GM21737 (cell line): ENCODE data around the gene TIAM2.
"Not testable (repeated sequence)": the region's sequence is repeated elsewhere in the genome, so short reads cannot be mapped to it uniquely, and the experiment has no call there.

ENCODE experiments used
- ATAC-seq: cut with Tn5 transposase; IDR thresholded peaks from one replicate; pipeline ENCODE4 v1.9.1; 2021; ENCODE audit warnings: mild to moderate bottlenecking, moderate library complexity; ENCODE audit not compliant: unreplicated experiment

Gene TIAM2

DNA sequence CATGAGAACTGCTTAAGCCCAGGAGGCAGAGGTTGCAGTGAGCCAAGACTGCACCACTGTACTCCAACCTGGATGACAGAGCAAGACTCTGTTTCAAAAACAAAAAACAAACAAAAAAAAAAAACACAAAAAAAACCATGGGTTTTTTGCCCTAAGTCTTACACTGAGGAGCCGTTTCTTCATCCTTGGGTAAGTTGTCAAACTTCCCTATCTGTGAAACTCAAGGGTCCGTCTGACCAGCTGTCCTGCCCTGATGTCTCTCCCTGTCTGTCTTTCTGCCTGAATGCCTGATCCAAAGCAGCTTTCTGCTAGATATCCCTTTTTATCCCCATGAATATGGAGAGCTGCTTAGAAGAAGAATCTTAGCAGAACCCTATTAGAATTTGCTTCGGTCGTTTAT lies 227.4 kb downstream of the TIAM2 start:
- no peak for ATAC-seq

DNA sequence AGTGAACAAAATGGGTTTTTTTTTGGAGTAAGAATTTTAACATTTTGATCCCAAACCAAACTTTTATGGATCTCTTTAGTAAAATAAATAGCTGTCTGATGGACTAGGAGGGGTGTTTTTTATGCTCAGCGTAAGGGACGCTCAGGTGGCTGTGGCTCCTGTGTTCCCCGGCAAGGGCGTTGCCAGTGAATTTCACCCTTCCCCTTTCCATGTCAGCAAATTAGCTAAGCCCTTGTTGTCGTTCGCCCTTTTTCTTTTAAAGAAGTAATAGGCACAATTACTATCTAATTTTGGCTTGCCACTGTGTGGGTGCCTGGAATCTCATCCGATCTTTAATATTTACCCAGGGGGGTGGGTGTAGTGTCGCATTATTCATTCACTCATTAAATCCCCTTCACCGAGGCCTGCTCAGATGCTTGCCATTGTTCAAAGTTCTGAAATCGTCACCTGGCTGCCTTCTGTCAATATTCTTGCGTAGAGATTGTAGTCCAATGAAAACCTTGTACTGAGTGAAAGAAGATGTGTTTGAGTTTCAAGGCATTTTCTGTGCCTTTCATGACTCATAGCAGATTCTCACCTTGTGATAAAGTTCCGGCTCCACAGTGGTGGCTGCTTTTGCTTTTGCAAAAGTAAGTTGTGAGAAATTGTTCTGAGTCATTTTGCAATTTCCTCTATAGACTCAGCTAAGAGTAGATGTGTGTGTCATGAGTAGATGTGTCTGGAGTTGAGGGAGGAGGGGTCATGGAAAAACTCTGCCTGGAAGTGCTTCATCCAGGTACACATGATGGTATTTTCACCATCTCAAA lies 228.7 kb downstream of the TIAM2 start:
- ATAC-seq = peak; percentile 95

DNA sequence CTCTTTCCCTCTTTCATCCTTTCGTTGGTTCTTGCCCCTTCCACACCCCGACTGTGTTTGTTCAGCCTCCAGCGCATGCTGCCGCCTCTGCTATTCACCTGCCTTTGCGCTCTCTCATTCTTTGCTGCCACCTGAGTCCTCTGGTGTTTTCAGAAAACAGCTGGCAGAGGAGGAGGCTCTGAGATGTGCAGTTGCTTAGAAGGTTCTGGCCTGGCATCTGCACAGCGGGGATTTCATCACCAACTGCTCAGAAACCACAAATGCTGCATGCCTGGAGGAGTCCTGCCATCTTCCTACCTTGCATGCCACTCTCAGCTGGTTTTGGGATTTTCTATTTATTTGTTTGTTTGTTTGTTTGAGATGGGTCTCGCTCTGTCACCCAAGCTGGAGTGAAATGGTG lies 229.5 kb downstream of the TIAM2 start:
- no peak for ATAC-seq

DNA sequence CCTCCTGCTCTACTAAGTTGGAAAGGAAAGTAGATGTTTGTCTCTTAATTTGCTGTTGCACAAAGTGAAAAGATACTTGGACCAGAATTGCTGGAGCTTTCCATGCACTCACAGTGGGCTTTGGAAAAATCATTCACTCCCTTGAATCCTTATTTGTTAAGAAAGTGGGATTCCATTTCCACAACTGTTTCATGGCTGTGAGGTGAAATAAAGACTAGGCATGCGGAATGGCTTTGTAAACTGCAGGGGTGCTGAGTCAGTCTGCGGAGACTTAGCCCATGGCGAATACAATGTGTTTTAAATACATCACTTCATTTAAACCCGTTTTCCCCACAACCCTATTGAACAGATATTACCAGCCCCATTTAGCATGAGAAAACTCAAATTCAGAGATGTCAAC lies 231.9 kb downstream of the TIAM2 start:
- no peak for ATAC-seq

DNA sequence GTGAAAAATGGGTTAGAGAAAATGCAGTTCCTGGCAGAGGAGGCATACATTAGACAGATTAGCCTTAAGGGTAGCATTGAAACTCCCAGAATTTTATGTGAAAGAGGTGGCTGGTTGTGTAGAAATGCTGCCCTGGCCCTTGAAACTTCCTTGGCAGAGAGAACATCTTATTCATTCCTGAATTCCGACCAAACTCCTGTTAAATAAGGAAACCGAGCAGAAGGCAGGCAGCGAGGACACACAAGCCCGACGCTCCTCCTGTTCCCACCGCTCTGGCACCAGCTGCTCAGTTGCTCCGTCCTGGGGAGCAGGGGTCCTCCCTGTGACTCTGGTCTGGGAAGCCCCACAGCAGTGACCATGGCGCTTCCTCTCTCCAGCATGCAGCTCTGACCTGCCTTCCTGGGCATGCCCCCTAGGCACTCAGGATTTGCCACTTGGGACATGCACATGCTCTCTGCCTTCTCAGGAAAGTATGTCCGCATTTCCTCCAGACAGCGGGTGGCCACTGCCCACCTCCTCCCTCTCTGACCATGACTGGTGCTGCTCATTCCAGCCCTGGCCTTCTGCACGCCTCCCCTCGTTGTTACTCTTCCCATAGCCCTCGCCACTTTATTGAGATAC lies 233.5 kb downstream of the TIAM2 start:
- no peak for ATAC-seq

DNA sequence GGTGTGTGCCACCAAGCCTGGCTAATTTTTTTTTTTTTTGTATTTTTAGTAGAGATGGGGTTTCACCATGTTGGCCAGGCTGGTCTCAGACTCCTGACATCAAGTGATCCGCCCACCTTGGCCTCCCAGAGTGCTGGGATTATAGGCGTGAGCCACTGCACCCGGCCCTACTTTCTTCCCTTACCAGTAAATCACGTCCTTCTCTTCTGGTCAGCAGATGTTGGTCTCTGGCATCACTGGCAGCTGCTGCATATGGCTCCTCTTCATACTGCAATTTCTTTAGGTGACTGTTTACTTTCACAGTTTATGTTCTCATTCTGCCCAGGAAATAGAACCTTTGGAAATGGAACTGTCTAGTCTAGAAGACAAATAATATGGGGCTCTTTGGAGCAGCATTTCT lies 235.9 kb downstream of the TIAM2 start:
- not testable (repeated sequence) for ATAC-seq

DNA sequence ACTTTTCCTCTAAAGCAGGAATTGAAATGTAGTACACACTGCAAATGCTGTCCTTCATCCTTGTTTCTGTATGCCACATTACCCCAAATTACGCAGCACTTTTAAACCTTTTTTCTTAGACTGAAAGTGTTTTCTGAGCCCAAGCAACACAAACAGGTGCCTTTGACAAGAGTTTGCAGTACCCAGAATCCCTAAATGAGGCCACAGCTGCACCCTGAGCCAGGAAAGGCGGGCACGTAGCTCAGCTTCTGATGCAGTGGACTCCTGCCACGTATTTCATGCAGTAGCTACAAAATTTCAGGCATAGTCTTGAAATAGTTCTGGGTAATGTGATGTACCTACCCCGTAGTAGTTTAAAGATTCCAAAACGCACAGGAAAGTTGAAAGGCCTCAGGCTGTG lies 237.7 kb downstream of the TIAM2 start:
- ATAC-seq = no peak

DNA sequence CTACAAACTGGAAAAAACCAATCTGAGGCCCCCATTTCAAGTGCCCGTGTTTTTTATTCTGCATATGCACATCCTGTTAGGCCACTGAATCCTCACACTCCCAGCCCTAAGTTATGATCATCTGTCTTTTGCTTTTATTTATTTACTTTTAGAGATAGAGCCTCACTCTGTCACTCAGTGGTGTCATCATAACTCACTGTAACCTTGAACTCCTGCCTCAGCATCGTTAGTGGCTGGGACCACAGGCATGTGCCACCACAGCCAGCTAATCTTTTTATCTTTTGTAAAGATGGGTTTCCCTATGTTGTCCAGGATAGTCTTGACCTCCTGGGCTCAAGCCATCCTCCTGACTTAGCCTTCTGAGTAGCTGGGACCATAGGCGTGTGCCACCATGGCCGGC lies 239.1 kb downstream of the TIAM2 start:
- no peak for ATAC-seq

DNA sequence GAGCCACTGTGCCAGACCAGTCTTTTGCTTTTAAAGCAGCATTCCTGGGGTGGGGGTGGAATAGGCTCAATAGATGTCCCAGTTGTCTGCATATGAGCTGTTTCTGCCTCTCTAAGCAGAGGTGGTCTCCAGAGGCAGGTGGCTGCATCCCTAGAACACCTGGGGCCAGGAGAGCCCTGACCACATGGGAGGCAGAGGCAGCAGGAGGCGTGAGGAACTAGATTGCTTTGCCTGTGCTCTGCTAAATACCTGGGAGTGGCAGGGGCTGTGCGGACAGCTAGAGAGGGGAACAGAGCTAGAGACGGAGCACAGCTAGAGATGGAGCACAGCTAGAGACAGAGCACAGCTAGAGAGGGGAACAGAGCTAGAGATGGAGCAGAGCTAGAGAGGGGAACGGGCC lies 239.6 kb downstream of the TIAM2 start:
- ATAC-seq = no peak

DNA sequence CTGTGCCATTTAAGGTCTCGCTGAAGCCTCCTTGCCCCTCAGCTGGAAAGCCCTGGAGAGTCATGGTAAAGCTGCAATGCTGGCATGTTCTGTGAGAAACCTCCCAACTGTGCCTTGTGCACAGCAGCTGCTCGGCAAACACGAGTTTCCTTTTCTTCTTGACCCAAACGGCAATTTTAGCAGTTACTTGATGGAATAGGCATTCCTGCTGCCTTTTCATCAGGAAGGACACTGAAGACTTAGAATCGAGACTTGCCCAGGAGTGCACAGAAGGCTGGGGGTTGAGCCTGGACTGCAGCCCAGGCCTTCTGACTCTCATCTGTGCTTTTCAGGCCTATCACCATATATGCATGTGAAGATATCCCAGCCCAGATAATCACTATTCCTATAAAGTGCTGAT lies 240.0 kb downstream of the TIAM2 start:
- ATAC-seq = no peak

DNA sequence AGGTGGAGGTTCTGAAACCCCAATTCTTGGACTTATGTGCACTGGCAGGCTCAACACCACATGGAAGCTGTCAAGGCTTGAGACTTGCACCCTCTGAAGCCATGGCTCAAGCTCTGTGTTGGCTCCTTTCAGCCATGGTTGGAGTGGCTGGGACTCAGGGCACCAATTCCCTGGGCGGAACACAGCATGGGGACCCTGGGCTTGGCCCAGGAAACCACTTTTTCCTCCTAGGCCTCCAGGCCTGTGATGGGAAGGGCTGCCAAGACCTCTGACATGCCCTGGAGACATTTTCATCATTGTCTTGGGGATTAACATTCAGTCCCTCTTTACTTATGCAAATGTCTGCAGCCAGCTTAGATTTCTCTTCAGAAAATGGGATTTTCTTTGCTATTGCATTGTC lies 242.5 kb downstream of the TIAM2 start:
- ATAC-seq = no peak

DNA sequence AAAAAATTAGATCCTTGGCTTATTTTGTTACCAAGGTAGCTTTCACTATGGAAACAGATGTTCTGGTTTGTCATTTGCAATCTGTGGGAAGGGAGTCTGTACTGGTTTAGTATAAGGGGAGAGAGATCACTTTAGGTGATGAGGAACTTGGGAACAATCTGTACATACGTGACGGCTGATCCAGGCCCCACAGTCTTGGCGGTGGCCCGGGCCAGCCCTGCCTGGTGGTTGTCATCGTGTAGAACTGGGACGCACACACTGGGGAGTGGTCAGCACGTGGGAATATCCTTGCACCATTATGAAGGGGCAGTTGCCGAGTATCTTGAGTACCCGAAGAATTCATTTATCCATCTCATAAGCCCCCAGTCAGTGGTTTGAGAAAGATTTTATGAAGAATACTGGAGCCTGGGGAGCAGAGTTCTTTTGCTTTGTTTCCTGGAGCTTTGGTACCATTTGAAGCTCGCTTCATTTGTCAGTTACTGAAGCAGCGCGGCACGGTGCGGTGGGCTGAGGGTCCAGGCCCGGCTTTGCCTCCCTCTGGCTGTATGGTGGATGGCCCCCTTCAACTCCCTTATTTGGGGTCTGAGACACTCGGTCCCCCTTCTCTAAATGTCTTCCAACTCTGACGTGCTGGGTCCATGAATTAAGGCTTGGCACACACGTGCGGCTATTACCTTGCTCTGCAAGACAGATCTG lies 245.9 kb downstream of the TIAM2 start:
- ATAC-seq = no peak

DNA sequence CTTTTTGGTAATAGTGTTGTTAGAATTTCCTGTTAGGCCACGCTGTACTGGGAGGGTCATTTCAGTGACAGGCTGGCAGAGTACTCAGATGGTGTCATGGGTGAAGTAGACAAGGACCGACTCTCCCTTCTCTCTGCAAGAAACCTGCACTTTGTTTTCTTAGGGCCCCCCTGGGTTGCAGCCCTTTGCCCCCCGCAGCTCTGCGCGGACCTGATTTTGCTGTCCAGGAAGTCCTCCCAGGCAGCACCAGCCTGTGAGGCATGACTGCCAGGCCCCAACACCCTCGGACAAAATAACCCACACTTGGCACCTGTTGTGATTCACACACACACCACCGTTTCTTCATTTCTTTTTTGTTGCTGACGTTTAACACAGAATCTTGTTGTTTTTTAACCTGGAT lies 246.9 kb downstream of the TIAM2 start:
- ATAC-seq = no peak

DNA sequence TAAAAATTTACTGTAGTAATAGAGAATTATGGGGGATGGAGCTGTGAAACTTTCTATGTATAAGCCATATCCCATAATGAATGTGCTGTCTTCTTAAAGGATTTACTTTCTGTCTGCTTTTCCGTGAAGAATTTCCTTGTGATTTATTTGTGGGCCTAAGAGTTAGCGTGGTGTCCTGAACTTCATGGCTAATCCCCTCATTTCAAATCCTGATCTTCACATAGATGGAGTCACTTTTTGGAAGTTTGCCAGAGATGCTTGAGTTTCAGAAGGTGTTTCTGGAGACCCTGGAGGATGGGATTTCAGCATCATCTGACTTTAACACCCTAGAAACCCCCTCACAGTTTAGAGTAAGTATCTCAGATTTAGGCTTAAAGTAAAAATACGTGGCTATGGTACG lies 249.3 kb downstream of the TIAM2 start:
- ATAC-seq = no peak

DNA sequence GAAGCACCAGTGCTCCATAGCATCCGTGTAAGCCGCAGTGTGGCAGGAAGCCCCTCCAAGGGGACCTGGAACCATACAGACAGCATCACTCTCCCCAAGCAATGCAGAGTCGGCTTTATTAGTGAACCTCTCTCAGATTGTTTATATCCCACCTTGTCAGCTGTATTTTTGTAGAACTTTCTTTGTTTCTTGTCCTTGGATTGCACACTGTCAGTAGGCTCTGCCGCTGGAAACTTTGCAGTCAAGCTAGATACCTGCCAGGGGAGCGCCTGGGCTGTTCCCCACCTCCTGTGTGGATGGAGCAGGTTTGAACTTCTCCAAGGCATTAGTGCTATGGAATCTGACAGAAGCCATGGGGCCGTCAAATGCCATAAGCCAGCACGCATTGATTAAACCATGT lies 250.1 kb downstream of the TIAM2 start:
- ATAC-seq = no peak

DNA sequence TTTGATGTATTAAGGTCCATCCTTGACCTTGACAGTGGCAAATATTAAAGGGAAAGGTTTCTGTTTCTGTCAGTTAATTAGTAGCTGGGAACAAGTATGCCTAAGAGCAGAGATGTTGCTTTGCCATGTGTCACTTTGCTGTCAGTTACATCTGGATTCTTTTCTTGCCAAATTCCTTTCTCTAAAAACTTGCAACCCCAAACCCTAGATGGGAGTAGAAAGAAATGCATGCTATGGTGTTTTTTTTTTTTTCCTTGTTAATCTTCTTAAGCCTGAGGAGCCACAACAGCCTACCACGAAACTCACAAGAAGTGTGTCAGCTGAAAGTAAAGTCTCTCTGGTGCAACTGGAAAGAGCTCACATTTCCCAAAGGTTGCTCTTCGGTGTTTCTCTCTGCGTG lies 250.7 kb downstream of the TIAM2 start:
- no peak for ATAC-seq

DNA sequence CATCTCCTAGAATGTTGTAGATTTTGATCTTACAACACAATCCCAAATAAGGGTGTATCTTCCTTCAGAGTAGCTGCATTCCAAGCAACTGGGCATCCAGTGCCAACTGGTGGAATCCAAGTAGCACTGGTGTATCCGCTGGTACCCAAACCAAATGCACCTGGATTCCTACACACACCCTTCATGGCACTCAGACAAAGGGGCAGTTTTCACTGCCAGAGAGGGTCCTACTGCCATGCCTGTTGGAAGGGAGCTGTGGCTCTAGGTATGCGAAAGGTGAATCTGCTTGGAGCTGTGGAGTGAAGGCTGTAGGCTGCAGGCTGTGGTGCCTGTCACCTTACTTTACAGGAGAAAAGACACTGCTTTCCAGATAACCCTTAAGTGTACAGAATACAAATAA lies 251.7 kb downstream of the TIAM2 start:
- ATAC-seq = no peak

DNA sequence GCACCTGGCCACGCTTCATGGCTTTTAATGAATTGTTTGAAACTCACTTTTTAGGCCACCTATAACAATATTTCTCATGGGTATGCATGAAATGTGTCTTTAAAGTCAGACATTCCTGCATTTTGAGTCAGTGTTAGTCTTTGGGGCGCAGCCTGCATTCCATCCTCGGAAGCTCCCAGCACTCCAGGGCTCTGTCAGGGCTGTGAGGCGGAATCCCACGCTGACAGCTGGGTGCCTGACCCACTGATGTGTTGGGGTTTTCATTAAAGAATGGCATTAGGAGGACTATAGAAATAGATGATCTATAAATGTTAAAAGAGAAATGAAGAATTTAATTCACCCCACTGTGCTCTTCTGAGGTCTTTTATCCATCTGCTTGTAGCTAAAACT lies 252.5 kb downstream of the TIAM2 start:
- no peak for ATAC-seq

DNA sequence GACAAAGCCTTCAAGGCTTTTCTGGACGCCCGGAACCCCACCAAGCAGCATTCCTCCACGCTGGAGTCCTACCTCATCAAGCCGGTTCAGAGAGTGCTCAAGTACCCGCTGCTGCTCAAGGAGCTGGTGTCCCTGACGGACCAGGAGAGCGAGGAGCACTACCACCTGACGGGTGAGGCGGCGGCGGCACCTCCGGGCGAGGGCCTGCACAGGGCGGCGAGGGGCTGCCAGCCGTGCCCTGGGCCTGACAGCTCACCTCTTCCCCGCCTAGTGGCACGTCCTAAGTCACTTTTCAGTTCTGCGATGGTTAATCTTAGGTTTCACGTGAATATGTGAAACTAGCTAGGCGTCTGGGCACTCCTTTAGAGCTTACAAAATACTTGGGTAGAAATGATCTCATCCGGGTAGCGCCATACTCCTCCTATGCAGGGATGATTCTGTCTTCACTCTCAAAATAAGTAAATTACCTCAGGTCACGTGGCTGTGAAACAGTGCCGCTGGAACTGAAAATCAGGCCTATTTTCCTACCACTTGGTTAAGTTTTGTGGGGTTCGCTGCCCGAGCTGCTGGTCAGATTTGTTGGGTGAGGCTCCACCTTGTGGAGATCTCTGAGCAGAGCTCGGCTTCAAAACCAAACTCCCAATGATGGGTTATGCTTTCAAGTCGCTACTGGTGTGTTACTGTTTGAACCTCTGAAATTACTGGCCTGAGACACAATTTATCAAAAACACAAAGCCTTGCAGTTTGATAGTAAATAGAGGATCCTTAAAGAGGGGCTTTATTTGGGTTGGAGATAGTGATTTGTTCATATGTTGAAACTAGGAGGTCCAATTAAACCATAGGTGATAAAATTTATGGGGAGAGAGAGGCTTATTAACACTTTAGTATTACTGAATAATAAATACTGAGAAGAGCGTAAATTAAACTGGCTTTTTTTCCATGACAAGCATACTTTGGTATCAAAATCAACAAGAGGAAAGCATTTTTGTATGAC lies 253.2 kb downstream of the TIAM2 start:
- ATAC-seq = no peak

DNA sequence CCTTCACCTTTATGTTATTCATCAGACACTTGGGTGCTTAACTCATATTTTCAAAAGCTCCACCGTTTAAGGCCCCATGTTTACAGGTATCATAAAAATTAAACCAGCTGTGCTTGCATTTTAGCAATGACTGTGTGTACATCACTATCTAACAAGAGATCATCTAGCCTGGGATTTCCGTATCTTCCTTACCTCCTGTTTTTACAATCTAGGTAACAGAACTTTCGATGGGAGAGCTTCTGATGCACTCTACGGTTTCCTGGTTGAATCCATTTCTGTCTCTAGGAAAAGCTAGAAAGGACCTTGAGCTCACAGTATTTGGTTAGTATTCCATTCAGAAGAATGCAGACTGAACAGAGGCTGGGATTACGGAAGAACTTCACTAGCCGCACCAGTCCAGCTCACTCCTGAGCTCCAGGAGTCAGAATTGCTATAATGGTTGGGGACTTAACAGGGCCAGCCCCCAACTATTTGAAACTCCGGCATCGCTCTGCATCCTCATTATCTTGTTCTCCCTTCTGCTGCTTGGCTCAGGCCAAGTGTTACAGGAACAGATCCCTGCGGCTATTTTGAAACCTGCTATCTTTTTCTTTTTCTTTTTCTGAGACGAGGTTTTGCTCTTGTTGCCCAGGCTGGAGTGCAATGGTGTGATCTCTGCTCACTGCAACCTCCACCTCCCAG lies 255.7 kb downstream of the TIAM2 start:
- ATAC-seq = no peak
